Amniotic epithelial cell (primary cell): ENCODE data around the gene SPSB2.

Experiments used
- DNase-seq: peaks from one replicate; pipeline ENCODE4 v3.0.0-alpha.2; 2010; ENCODE audit warnings: low read depth

Gene SPSB2

DNA sequence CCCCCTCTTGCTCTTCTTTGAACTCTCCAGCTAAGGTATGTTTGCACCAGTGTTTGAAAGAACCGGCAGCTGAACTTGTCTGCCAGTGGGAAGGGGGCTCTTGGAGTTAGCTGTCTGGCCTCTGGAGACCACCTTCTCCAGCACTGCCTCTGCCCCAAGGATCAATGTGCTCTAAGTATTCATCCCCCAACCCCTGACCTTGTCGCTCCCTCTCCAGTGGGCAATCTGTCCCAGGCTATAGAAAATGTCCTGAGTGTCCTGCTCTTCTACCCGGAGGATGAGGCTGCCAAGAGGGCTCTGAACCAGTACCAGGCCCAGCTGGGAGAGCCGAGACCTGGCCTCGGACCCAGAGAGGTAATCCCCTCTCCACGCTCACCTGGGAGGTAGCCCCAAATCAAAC is 42.1 kb downstream of the SPSB2 start:
- no peak for DNase-seq

DNA sequence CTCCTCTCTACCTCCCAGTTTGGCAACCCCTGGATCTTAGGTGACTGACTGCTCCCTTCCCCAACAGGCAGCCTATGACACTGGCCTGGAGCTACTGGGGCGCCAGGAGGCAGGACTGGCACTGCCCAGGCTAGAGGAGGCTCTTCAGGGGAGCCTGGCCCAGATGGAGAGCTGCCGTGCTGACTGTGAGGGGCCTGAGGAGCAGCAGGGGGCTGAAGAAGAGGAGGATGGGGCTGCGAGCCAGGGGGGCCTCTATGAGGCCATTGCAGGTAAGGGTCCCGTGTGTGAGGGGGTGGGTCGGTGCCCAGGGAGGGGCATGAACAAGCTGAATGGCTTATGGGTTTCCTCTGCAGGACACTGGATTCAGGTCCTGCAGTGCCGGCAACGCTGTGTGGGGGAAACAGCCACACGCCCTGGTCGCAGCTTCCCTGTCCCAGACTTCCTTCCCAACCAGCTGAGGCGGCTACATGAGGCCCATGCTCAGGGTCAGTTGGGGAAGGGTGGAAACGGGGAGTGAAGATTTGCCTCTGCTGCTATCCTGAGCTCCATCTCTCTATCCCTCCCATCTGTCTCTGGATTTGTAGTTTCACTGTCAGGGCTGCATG is 42.7 kb downstream of the SPSB2 start:
- no peak for DNase-seq

DNA sequence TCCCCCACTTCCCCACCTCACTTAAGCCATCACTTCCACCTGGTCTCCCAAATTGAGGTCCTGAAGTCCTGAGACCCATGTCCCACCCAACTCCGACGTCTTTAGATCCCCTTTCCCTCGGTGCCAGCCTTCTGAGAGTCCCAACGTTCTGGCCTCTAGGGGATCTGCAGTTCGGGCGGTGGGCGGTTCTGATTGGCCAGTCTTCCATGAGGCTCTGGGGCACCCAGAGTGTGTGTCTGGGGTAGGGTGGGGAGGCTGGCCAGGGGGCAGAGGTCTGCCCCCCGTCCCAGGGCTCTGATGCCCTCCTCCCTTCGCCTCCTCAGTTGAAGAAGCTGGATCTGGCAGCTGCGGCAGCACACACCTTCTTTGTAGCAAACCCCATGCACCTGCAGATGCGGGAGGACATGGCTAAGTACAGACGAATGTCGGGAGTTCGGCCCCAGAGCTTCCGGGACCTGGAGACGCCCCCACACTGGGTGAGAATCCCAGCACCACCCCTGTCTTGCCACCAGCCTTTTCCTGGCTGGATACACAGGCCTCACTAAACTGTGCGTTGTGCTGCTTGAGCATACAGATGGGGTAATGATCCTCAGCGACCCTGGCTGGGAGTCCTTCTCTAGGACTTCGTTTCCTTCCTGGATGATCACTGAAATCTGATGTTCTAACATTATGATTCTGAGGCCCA is 43.4 kb downstream of the SPSB2 start:
- no peak for DNase-seq

DNA sequence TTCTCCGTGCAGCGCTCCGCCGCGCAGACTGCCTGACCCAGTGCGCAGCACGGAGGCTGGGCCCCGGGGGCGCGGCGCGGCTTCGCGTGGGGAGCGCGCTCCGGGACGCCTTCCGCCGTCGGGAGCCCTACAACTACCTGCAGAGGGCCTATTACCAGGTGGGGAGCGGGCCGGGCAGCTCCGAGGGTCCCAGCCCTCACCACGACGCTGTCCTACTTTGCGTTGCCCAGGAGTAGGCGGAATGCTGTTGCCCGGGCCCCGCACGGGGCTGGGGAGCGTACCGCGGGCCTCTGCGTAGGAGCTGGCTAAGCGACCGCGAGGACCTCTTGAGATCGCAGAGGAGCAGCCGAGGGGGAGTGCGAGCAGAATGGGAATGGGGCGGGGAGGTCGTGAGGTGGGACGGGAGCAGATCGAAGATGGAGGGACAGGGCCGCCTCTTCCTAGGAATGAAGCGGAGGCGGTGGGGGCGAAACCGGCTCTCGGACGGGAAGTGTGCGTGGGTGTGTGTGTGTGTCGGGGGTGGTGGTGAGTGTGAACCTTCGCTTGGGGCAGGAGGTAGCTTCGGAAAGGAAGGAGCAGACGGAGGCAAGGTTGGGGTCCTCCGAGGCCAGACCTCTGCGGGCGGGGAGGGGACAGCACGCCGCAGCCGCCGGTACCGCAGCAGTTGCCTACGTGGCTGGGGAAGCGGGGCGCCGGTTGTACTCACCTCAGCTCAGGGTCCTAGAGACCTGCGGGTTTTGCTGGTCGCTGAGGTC is 44.1 kb downstream of the SPSB2 start:
- peak; percentile 58 for DNase-seq

DNA sequence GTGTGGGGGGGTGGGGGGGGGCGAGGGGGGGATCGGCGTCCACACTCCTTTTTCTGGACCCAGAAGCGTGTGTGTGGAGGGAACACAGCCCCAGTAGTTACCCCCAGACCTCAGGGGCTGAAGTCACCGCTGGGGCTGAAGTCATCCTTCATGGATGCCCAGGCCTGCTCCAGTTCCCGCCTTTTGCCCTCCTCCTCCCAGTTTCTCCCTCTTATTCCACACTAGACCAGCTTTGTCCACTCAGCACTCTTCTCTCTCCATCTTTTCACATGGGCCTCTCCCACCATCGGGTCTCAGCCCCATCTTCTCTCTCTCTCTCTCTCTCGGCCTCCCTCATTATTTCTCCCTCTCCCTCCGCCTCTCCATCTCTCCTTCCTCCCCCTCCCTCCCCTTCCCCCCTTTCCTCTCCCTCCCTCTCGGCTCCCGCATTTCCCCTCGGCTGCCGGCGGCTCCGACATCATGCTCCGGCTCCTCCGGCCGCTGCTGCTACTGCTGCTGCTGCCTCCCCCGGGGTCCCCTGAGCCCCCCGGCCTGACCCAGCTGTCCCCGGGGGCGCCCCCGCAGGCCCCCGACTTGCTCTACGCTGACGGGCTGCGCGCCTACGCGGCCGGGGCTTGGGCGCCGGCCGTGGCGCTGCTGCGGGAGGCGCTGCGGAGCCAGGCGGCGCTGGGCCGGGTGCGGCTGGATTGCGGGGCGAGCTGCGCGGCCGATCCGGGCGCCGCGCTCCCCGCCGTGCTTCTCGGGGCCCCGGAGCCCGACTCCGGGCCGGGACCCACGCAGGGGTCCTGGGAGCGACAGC is 44.9 kb downstream of the SPSB2 start, which contains the start of gene P3H3:
Gene P3H3, plus strand, starts transcription at position 426 of the 799 bp plus-strand sequence. Its CDS starts 34 bp downstream, at position 460.
- DNase-seq: peak; percentile 61

DNA sequence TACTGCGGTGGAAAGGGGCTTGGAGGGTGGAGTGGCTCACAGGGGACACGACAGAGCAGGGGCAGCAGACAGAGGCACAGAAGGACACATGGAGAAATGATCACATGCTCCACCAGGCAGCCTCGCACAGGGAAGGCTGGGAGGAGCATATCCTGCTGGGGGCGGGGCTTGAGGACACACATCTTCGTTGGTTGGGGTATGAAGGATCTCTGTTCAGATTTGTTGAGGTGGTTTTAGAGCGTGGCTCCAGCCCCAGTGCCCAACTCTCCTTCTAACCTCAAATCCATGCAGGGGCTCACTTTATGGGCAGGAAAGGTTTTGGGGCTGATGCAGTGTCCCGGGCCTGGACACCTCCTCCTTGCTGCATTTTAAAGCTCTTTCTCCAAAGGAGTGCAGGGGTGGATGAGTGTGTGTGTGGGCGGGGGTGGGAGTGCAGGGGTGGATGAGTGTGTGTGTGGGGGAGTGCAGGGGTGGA is 45.6 kb downstream of the SPSB2 start:
- peak; percentile 76 for DNase-seq

DNA sequence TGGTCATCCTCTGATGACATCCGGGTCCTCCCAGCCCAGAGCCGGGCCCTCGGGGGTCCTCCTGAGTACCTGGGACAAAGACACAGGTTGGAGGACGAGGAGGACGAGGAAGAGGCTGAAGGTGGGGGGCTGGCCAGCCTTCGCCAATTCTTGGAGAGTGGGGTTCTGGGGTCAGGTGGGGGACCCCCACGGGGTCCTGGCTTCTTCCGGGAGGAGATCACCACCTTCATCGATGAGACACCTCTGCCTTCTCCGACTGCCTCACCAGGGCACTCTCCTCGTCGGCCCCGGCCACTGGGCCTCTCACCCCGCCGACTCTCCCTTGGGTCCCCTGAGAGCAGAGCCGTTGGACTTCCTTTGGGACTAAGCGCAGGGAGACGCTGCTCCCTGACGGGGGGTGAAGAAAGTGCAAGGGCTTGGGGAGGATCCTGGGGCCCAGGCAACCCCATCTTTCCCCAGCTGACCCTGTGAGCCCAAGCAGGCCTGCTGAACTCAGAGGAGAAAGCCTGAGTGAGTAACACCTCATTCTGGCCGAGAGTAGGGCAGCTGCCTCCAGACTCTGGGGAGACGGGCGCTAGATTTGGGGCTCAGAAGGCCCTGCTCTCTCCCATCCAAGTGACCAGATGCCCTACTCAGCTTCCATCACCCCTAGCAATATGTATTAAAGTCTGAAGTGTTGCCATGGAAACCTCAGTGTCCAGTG is 46.2 kb downstream of the SPSB2 start:
- DNase-seq: no peak

DNA sequence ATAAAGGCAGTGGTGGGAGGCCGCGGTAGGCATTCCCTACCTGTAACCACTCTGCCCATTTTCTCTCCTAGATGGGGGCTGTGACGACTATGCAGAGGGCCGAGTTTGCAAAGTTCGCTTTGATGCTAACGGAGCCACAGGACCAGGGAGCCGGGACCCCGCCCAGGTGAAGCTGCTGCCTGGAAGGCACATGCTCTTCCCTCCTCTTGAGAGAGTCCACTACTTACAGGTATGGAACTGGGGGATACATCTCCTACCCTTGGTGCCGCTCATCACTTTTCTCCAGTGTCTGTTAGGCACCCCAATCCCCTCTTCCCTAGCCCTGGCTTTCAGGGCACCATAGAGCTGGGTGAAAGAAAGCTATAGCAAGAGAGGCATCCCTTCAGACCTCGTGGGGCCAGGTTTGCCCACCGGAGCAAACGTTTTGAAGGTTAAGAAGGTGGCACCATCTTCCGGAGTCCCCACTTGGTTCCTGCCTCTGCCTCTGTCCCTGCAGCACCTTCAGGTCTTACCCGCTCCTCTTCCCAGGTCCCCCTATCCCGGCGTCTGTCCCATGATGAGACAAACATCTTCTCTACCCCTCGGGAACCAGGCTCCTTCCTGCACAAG is 46.9 kb downstream of the SPSB2 start:
- DNase-seq: no peak

DNA sequence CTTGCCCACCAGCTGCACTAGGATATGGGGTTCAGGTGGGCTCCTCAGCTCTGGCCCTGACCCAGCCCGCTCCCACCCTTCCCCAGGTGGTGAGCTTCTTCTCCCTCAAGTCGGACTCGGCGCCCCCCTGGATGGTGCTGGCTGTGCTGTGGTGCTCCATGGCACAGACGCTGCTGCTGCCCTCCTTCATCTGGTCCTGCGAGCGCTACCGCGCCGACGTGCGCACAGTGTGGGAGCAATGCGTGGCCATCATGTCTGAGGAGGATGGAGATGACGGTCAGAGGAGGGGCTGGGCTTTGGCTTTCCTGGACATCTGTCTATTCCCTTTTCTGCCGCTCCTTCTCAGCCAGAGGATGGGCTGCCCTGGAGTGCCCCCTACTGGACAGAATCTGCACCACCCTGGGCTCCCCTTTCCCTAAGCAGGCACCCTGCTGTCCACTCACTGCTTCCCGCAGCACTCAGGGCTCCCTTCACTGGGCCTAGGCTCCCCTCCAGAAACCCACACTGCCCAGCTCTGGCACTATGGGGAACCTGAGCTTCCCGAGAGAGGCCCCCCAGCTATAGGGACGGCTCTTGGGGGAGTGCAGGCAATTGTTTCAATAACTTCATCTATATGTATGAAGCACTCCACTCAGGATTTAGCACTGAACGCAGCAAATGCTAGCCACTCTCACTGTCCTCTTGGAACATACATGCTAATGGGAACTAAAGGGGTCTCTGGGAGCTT is 47.5 kb downstream of the SPSB2 start:
- DNase-seq: peak; percentile 74

DNA sequence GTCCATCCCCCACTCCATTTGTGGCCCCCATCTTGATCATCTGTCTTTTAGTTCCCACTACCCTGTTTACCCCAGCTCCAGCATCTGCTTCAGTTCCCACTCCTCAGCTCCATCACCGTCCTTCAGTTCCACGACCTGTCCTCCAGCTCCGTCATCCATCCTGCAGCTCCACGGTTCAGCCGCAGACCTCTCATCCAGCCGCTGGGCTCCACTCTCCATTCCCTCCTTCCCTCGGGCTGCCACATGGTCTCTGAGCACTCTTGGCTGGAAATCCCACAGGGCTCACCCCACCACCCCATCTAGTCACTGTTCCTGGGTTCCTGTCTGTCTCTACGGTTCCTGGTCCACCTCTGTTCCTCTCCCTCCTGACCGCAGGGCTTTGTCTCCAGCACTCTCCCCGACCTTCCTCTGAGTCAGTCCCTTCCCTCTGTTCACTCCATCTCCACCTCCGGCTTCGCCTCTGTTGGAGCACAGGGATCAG is 48.2 kb downstream of the SPSB2 start:
- DNase-seq: peak; percentile 47

DNA sequence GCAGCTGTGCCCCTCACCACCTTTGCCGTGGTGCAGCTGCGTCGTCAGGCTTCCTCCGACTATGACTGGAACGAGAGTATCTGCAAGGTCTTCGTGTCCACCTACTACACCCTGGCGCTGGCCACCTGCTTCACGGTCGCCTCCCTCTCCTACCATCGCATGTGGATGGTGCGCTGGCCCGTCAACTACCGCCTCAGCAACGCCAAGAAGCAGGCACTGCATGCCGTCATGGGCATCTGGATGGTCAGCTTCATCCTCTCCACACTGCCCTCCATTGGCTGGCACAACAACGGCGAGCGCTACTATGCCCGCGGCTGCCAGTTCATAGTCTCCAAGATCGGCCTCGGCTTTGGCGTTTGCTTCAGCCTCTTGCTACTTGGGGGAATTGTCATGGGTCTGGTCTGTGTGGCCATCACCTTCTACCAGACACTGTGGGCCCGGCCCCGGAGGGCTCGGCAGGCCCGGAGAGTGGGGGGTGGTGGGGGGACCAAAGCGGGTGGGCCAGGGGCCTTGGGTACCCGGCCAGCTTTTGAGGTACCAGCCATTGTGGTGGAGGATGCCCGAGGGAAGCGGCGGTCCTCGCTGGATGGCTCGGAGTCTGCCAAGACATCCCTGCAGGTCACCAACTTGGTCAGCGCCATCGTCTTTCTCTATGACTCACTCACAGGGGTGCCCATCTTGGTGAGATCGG is 48.9 kb downstream of the SPSB2 start:
- no peak for DNase-seq

DNA sequence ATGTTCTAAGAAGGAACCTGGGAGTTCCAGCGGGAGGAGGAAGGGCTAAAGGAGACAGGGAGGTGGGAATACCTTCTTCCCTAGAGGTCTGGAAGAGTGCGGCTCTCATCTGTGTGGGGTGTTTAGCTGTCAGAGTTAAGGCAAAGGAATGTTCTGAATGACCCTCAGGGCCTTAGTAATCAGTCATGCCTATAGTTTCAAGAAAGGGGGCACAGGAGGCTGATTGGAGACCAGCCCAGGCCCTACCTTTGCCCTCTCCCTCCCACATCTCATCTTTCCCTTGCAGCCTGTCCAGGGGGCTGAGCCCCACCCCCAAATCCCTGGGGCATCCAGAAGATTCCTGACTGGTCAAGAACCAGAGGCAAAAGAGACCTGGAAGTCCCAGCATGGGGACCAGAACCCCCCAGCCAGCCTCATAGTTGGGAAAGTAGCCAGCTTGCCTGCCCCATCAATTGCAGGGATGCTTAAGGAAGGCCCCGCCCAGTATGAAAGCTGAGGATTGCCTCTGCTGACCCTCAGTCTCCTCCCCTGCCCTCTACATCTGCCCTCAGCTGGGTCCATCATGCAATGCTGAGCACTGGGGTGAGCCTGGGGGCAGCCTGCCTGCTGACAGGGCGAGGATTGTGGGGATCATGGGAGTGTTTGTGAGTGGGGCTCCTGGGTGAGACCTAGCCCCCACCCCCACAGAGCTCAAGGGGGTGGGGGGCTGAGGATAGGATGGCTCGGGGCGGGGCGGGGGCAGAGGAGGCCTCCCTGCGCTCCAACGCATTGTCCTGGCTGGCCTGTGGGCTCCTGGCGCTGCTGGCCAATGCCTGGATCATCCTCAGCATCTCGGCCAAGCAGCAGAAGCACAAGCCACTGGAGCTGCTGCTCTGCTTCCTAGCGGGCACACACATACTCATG is 49.7 kb downstream of the SPSB2 start:
- no peak for DNase-seq

DNA sequence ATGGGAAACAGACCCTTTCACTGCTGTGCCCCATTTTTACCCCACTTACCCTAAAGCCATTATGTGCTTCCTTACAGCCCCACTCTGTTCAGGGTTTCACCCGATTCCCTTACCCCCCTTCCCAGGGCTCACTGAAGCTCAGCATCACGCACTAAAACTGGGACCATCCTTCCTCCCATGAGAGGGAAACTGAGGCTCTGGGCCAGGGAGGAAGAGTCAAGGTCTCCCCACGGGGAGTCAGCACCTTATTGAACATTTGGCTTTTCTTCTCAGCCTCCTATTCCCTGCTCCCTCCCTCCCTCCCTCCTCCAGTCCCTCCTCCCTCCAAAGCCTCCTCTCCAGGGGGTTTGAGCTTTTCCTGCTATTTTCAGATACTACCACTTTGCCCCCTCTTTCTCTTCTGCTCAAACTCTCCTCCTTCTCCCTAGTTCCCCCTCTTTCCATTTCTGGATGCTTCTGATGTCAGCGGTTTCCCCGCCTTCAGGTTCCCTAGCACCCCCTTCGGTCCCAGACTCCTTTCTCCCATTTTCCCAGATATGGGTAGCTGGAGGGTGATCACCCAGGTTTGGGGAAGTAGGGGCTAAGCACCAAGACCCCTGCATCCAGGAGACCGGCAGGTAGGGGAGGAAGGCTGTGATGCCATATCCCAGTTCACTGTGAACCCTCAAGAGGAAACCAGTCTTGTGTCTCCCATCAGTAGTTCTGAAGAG is 50.5 kb downstream of the SPSB2 start:
- no peak for DNase-seq

DNA sequence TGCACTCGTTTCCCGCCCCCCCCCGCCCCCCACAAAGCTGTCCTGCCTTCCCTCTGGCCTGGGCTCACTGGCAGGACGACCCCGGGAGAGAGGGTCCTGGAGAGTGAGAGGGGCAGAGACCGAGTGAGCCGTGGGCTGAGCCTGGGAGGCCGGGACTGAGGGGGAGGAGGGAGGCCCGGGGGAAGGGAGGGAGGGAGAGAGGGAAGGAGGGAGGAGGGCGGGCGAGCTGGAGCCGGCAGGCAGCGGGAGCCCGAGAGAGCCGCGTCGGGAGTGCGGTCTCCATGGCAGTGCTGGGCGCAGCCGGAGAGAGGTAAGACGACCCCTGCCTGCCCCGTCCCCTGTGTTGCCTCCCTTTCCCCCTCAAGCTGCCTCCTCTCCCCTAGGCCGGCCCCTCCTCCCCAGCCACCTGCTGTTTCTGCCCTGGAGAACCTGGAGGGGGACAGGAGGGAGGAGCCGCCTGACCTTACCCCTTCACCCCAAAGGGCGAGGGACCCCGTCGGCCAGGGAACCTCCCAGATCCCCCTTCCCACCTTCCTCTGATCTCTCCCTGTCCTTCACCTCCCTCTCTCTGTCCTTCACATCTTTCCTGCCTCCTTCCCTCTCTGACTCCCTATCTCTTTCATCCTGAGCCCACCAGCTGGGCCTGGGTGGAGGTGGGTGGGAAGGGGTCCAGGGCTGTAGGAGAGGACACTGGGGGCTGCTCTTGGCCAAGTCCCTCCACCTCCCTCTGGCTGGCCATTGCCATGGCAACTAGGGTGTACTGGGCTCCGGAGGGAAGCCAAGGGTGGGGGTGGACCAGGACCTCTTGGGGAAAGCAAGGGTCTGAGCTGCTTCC is 51.3 kb downstream of the SPSB2 start, which contains the start of gene GPR162:
Gene GPR162, plus strand, starts transcription at position 231 of the 835 bp plus-strand sequence. CDS start 2,078 bp downstream, outside the sequence.
- peak; percentile 54 for DNase-seq
